GM23338 (cell line): ENCODE measurements around the gene SYNGR3. TPM values are rescaled to one million over a fixed set of nuclear protein-coding genes. Genes with fewer than 3 reads are reported as not detected.

Experiments used
- ATAC-seq: fragments of 200-7000 bp; cut with Tn5 transposase; 3 replicates; pipeline ENCODE4 v1.9.1; 2020
- DNase-seq: peaks from one replicate; pipeline ENCODE4 v3.0.0-alpha.2; 2015; ENCODE audit warnings: low spot score
- H2AFZ ChIP-seq: fragments of 200-600 bp; sonication (generic); 2 replicates; pipeline ENCODE4 v1.8.0; 2016; ENCODE audit warnings: antibody characterized with exemption, mild to moderate bottlenecking, moderate library complexity
- H3F3A ChIP-seq: fragments of 200-600 bp; sonication (generic); replicated peaks from 2 replicates; pipeline ENCODE4 v1.8.0; 2017; ENCODE audit warnings: antibody characterized with exemption, mixed run types, low read depth
- H3K27ac ChIP-seq: fragments of 200-600 bp; sonication (generic); 2 replicates; pipeline ENCODE4 v1.6.1; 2016; ENCODE audit warnings: low read depth
- H3K27me3 ChIP-seq: fragments of 200-600 bp; sonication (generic); 2 replicates; pipeline ENCODE4 v1.8.0; 2016; ENCODE audit warnings: mild to moderate bottlenecking, mixed run types, moderate library complexity; ENCODE audit not compliant: insufficient read depth
- H3K36me3 ChIP-seq: fragments of 200-600 bp; sonication (generic); 2 replicates; pipeline ENCODE4 v1.8.0; 2016; ENCODE audit warnings: mild to moderate bottlenecking; ENCODE audit not compliant: insufficient read depth
- H3K4me1 ChIP-seq: fragments of 200-600 bp; sonication (generic); 2 replicates; pipeline ENCODE4 v1.8.0; 2016; ENCODE audit warnings: mild to moderate bottlenecking, moderate library complexity; ENCODE audit not compliant: insufficient read depth
- H3K4me2 ChIP-seq: fragments of 200-600 bp; sonication (generic); 2 replicates; pipeline ENCODE4 v1.7.1; 2017; ENCODE audit warnings: mixed run types
- H3K4me3 ChIP-seq: fragments of 200-600 bp; sonication (generic); 2 replicates; pipeline ENCODE4 v1.6.1; 2016; ENCODE audit warnings: mixed run types
- H3K79me2 ChIP-seq: fragments of 200-600 bp; sonication (generic); replicated peaks from 2 replicates; pipeline ENCODE4 v1.8.0; 2017; ENCODE audit warnings: mild to moderate bottlenecking; ENCODE audit not compliant: insufficient read depth
- H3K9me2 ChIP-seq: fragments of 200-600 bp; sonication (generic); 2 replicates; pipeline ENCODE4 v1.8.0; 2017; ENCODE audit not compliant: insufficient read depth
- H4K20me1 ChIP-seq: fragments of 200-600 bp; sonication (generic); replicated peaks from 2 replicates; pipeline ENCODE4 v1.8.0; 2017; ENCODE audit warnings: mild to moderate bottlenecking; ENCODE audit not compliant: insufficient read depth
- H3K27ac Mint-ChIP-seq: 2 replicates; pipeline ENCODE4 v1.8.0; 2020; ENCODE audit warnings: inconsistent platforms, mild to moderate bottlenecking, moderate library complexity, mixed read lengths
- H3K27me3 Mint-ChIP-seq: 3 replicates; pipeline ENCODE4 v1.8.0; 2022; ENCODE audit warnings: low read depth, mild to moderate bottlenecking, moderate library complexity, mixed read lengths, inconsistent platforms; ENCODE audit not compliant: insufficient read depth, poor library complexity
- H3K36me3 Mint-ChIP-seq: 3 replicates; pipeline ENCODE4 v1.8.0; 2021; ENCODE audit warnings: low read depth, mild to moderate bottlenecking, inconsistent platforms, moderate library complexity, mixed read lengths
- H3K4me1 Mint-ChIP-seq: 3 replicates; pipeline ENCODE4 v1.8.0; 2020; ENCODE audit warnings: mild to moderate bottlenecking, inconsistent platforms, mixed read lengths
- H3K4me3 Mint-ChIP-seq: 3 replicates; pipeline ENCODE4 v1.8.0; 2021; ENCODE audit warnings: moderate library complexity, mild to moderate bottlenecking, inconsistent platforms, mixed read lengths
- H3K9me3 Mint-ChIP-seq: 3 replicates; pipeline ENCODE4 v1.8.0; 2020; ENCODE audit warnings: moderate library complexity, mild to moderate bottlenecking, inconsistent platforms, mixed read lengths
- EZH2 ChIP-seq: fragments of 200-600 bp; sonication (generic); IDR thresholded peaks from one replicate; pipeline ENCODE4 v1.8.0; 2017; ENCODE audit warnings: antibody characterized with exemption, mild to moderate bottlenecking, low read depth; ENCODE audit not compliant: unreplicated experiment
- JUNB ChIP-seq: IDR thresholded peaks from one replicate; pipeline ENCODE4 v1.6.1; 2016; ENCODE audit warnings: antibody characterized with exemption; ENCODE audit not compliant: unreplicated experiment
- POLR2AphosphoS5 ChIP-seq: IDR thresholded peaks from 2 replicates; pipeline ENCODE4 v1.6.1; 2016; ENCODE audit warnings: antibody characterized with exemption, low read depth
- STAT1 ChIP-seq: IDR thresholded peaks from one replicate; pipeline ENCODE4 v1.6.1; 2016; ENCODE audit warnings: antibody characterized with exemption; ENCODE audit not compliant: unreplicated experiment
- ZNF331 ChIP-seq: fragments of 250-450 bp; sonication (Bioruptor Pico); IDR thresholded peaks from 2 replicates; pipeline ENCODE4 v1.5.0; 2020; ENCODE audit warnings: low read depth, mild to moderate bottlenecking, moderate library complexity
- polyA plus RNA-seq: library from polyadenylated mRNA; unstranded; fragments of >200 nt; fragmentation: Nextera tagmentation; extraction: Ambion mirVana; gene quantifications from 2 replicates; pipeline ENCODE4 v1.2.1, GENCODE V29; 2016
- total RNA-seq: library from RNA; depleted of rRNA; stranded (reverse); fragments of >200 nt; shearing (Covaris generic); gene quantifications from 2 replicates; pipeline ENCODE4 v1.2.3, GENCODE V29; 2014
- TF ChIP-seq, protein P1 (sequence below): IDR thresholded peaks from 2 replicates; pipeline ENCODE4 v1.6.1; 2016; ENCODE audit warnings: antibody characterized with exemption

SYNGR3 gene
- total and polyA plus RNA-seq, 2 experiments from 2014 or later = 45.4 to 77.7 TPM

DNA sequence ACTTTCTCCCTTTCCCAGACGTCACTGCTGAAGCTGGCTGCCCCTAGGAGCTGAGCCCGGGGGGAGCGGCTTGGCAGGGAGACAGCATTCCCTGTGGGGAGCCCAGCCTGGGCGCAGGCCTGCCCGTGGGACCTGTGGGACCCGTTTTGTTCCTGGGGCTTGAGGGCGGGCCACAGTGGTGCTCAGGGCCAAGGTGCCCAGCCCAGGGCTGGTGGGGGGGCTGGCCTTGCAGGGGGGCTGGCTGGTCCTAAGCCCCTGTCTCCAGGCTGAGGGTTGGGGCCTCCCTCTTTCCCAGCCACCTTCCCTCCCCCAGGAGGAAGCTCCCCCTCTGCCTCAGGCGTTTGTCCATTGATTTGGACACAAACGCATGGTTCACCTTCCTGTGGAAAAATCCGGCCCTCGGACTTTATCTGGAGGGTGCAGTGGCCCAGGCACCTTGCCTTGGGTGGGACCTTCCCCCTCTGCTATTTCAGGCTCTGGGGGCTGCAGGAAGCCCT, 41.4 kb downstream of the SYNGR3 start:
- H3K79me2 ChIP-seq = no peaks in the 10 kb centered on the region
- no peak overlapping the region for H3K27ac ChIP-seq
- no peak overlapping the region for H3K4me2 ChIP-seq
- H4K20me1 ChIP-seq = no peaks in the 10 kb centered on the region
- no peak for ATAC-seq
- H2AFZ ChIP-seq = no peak overlapping the region
- no peak overlapping the region for H3K4me3 ChIP-seq
- H3K36me3 ChIP-seq = no peaks in the 10 kb centered on the region
- H3K9me2 ChIP-seq = no peaks in the 10 kb centered on the region
- no peaks in the 10 kb centered on the region for H3K36me3 Mint-ChIP-seq
- no peak for DNase-seq
- H3K27me3 Mint-ChIP-seq = peaks cover 8% of the 10 kb centered on the region
- no peaks in the 10 kb centered on the region for H3K4me1 Mint-ChIP-seq
- H3K4me3 Mint-ChIP-seq = no peak overlapping the region
- H3K27me3 ChIP-seq = peaks cover 16% of the 10 kb centered on the region
- no peak for TF ChIP-seq JUNB
- TF ChIP-seq, protein P1, sequence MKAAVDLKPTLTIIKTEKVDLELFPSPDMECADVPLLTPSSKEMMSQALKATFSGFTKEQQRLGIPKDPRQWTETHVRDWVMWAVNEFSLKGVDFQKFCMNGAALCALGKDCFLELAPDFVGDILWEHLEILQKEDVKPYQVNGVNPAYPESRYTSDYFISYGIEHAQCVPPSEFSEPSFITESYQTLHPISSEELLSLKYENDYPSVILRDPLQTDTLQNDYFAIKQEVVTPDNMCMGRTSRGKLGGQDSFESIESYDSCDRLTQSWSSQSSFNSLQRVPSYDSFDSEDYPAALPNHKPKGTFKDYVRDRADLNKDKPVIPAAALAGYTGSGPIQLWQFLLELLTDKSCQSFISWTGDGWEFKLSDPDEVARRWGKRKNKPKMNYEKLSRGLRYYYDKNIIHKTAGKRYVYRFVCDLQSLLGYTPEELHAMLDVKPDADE = no peak
- no peaks in the 10 kb centered on the region for H3K9me3 Mint-ChIP-seq
- no peaks in the 10 kb centered on the region for H3F3A ChIP-seq
- H3K27ac Mint-ChIP-seq = no peak overlapping the region
- H3K4me1 ChIP-seq = no peaks in the 10 kb centered on the region

DNA sequence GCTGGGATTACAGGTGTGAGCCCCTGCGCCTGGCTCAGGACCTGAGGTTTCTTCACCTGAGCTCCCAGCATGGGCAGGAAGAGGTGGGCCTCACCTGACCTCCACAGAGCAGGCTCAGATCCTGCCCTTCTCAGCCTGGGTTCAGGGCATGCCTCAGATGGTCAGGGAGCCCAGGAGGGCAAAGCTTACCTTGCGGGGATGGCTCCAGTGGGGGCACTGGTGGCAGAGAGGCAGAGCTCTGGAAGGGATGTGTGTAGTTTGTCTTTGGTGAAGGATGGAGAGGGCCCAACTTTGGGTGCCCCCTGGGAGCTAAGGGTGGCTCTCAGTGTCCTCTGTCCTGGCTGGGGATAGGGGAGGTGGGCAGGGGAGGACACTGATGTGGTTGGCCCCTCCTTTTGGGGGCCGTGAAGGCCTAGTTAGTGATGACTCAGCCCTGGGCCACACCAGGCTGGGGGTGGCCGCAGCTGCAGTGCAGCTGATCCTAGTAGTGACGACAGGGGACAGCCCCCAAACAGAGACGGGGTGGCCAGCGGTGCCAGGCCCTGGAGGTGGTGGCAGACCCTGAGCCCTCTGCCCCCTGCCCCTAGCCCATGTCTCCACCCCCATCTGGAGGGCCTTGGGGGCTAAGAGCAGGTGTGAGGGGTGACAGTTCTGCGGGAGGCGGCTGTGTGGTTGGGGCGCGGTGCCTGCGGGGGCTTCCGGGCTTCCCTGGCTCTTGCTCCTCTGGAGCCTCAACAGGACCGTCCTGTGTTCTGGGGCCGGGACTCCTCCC, 42.7 kb downstream of the SYNGR3 start:
- Histone ChIP-seq H4K20me1 (no peaks in the 10 kb centered on the region), H3K79me2 (no peaks in the 10 kb centered on the region), H3K9me2 (no peaks in the 10 kb centered on the region), H3K4me3 (no peak overlapping the region), H3K36me3 (no peaks in the 10 kb centered on the region), H3K27me3 (peaks cover 7% of the 10 kb centered on the region), H3K4me2 (no peak overlapping the region), H3K4me1 (no peaks in the 10 kb centered on the region), H3K27ac (no peak overlapping the region), H3F3A (no peaks in the 10 kb centered on the region), H2AFZ (no peak overlapping the region)
- Mint-ChIP-seq H3K4me1 (no peaks in the 10 kb centered on the region), H3K27ac (no peak overlapping the region), H3K4me3 (no peak overlapping the region), H3K27me3 (peaks cover 10% of the 10 kb centered on the region), H3K9me3 (no peaks in the 10 kb centered on the region), H3K36me3 (no peaks in the 10 kb centered on the region)
- TF ChIP-seq, protein P1 = no peak
- no peak for TF ChIP-seq ZNF331 (CRISPR knock-in tag)
- no peak for TF ChIP-seq POLR2AphosphoS5
- no peak for TF ChIP-seq STAT1
- no peak for TF ChIP-seq EZH2
- ATAC-seq = no peak
- DNase-seq = no peak
